Stimulated activated naive CD8-positive, alpha-beta T cell treated with anti-CD3 and anti-CD28 coated beads, Interleukin-15, amount 100 ng/mL, for 72 hours (primary cell): ENCODE data around the gene MYOD1.

Experiments used
- ATAC-seq: fragments of 150-1000 bp; cut with Tn5 transposase; 2 replicates; pipeline ENCODE4 v1.10.0; 2021; ENCODE audit warnings: mild to moderate bottlenecking, moderate library complexity
- DNase-seq, 2 donors: peaks; one replicate each; pipeline ENCODE4 v3.0.0; 2021 to 2022
- H3K27ac Mint-ChIP-seq, 2 donors: one replicate each; pipeline ENCODE4 v1.8.0; 2022; ENCODE audit warnings: mild to moderate bottlenecking in 2 of 2, mixed read lengths in 2 of 2, moderate library complexity in 2 of 2
- H3K27me3 Mint-ChIP-seq: one replicate; pipeline ENCODE4 v1.8.0; 2022; ENCODE audit warnings: mixed read lengths
- H3K4me1 Mint-ChIP-seq: one replicate; pipeline ENCODE4 v1.8.0; 2022; ENCODE audit warnings: mild to moderate bottlenecking, mixed read lengths
- H3K4me3 Mint-ChIP-seq, 2 donors: one replicate each; pipeline ENCODE4 v1.8.0; 2022; ENCODE audit warnings: mild to moderate bottlenecking in 2 of 2, mixed read lengths in 2 of 2, moderate library complexity in 1 of 2
- H3K9me3 Mint-ChIP-seq, 2 donors: one replicate each; pipeline ENCODE4 v1.8.0; 2022; ENCODE audit warnings: mixed read lengths in 2 of 2

Gene MYOD1

GRCh38 chr11:17696741-17697140 is 22.6 kb upstream of the MYOD1 start:
- DNase-seq, result no peak
- Mint-ChIP-seq H3K4me3 (no peak overlapping the region), H3K27ac (no peak overlapping the region), H3K9me3 (no peaks in the 10 kb centered on the region), H3K27me3 (peaks cover 52% of the 10 kb centered on the region), H3K4me1 (no peaks in the 10 kb centered on the region)
- no peak for ATAC-seq

GRCh38 chr11:17697175-17697949 is 22.0 kb upstream of the MYOD1 start:
- Mint-ChIP-seq H3K9me3 (no peaks in the 10 kb centered on the region), H3K27ac (peak overlapping the region in 1 of 2 donors; percentile 1), H3K4me1 (no peaks in the 10 kb centered on the region), H3K4me3 (no peak overlapping the region), H3K27me3 (peaks cover 48% of the 10 kb centered on the region)
- DNase-seq (no peak), ATAC-seq (no peak)

- no peak for ATAC-seq
- Mint-ChIP-seq H3K4me1 (no peaks in the 10 kb centered on the region), H3K9me3 (peaks cover 0 to 12% of the 10 kb centered on the region in 2 donors), H3K4me3 (no peak overlapping the region), H3K27ac (peak overlapping the region in 1 of 2 donors; percentile 5), H3K27me3 (peaks cover 32% of the 10 kb centered on the region)
- no peak for DNase-seq
Observed at GRCh38 chr11:17699147-17700114, 19.9 kb upstream of the MYOD1 start.

- no peak overlapping the region for H3K4me3 Mint-ChIP-seq
- ATAC-seq (no peak), DNase-seq (no peak)
- no peaks in the 10 kb centered on the region for H3K4me1 Mint-ChIP-seq
- H3K9me3 Mint-ChIP-seq, result peaks cover 0 to 12% of the 10 kb centered on the region in 2 donors
- no peak overlapping the region for H3K27ac Mint-ChIP-seq
- H3K27me3 Mint-ChIP-seq, result peaks cover 24% of the 10 kb centered on the region
Observed at GRCh38 chr11:17700991-17701390, 18.4 kb upstream of the MYOD1 start.

GRCh38 chr11:17702876-17703275 is 16.5 kb upstream of the MYOD1 start:
- Mint-ChIP-seq H3K4me3 (no peak overlapping the region), H3K4me1 (no peaks in the 10 kb centered on the region), H3K9me3 (peaks cover 0 to 12% of the 10 kb centered on the region in 2 donors), H3K27me3 (peaks cover 8% of the 10 kb centered on the region), H3K27ac (no peak overlapping the region)
- ATAC-seq (no peak), DNase-seq (no peak)

GRCh38 chr11:17703951-17704350 is 15.4 kb upstream of the MYOD1 start:
- H3K27ac Mint-ChIP-seq, result peak overlapping the region in 1 of 2 donors; percentile 59
- no peak for ATAC-seq
- H3K27me3 Mint-ChIP-seq, result peaks cover 7% of the 10 kb centered on the region
- DNase-seq, result no peak
- no peaks in the 10 kb centered on the region for H3K4me1 Mint-ChIP-seq
- no peak overlapping the region for H3K4me3 Mint-ChIP-seq
- peaks cover 0 to 12% of the 10 kb centered on the region in 2 donors for H3K9me3 Mint-ChIP-seq

GRCh38 chr11:17707830-17708229 is 11.5 kb upstream of the MYOD1 start:
- ATAC-seq (no peak), DNase-seq (no peak)
- Mint-ChIP-seq H3K27me3 (peaks cover 7% of the 10 kb centered on the region), H3K27ac (no peak overlapping the region), H3K9me3 (peaks cover 0 to 12% of the 10 kb centered on the region in 2 donors), H3K4me3 (no peak overlapping the region), H3K4me1 (no peaks in the 10 kb centered on the region)

GRCh38 chr11:17711836-17712235 is 7.5 kb upstream of the MYOD1 start:
- ATAC-seq, result no peak
- peaks cover 5% of the 10 kb centered on the region for H3K27me3 Mint-ChIP-seq
- no peak overlapping the region for H3K4me3 Mint-ChIP-seq

GRCh38 chr11:17713851-17714250 is 5.5 kb upstream of the MYOD1 start:
- no peak overlapping the region for H3K27ac Mint-ChIP-seq
- DNase-seq, result no peak
- peaks cover 5% of the 10 kb centered on the region for H3K27me3 Mint-ChIP-seq
- H3K4me1 Mint-ChIP-seq, result no peaks in the 10 kb centered on the region
- H3K9me3 Mint-ChIP-seq, result no peaks in the 10 kb centered on the region
- ATAC-seq, result no peak
- H3K4me3 Mint-ChIP-seq, result no peak overlapping the region

More at GRCh38 chr11:17711836-17712235, 7.5 kb upstream of the MYOD1 start:
- H3K27ac Mint-ChIP-seq, result no peak overlapping the region
- no peak for DNase-seq
- no peaks in the 10 kb centered on the region for H3K4me1 Mint-ChIP-seq
- no peaks in the 10 kb centered on the region for H3K9me3 Mint-ChIP-seq

GRCh38 chr11:17714356-17714854 is 5.0 kb upstream of the MYOD1 start:
- Mint-ChIP-seq H3K4me3 (no peak overlapping the region), H3K9me3 (no peaks in the 10 kb centered on the region), H3K27me3 (peaks cover 5% of the 10 kb centered on the region), H3K4me1 (no peaks in the 10 kb centered on the region), H3K27ac (no peak overlapping the region)
- ATAC-seq (no peak), DNase-seq (no peak)

GRCh38 chr11:17714870-17715269 is 4.5 kb upstream of the MYOD1 start:
- no peak for DNase-seq
- Mint-ChIP-seq H3K9me3 (no peaks in the 10 kb centered on the region), H3K4me3 (no peak overlapping the region), H3K4me1 (no peaks in the 10 kb centered on the region), H3K27ac (no peak overlapping the region), H3K27me3 (peaks cover 9% of the 10 kb centered on the region)
- ATAC-seq, result no peak

GRCh38 chr11:17716807-17717206 is 2.6 kb upstream of the MYOD1 start:
- Mint-ChIP-seq H3K27me3 (peaks cover 28% of the 10 kb centered on the region), H3K9me3 (no peaks in the 10 kb centered on the region), H3K4me3 (no peak overlapping the region), H3K4me1 (no peaks in the 10 kb centered on the region), H3K27ac (no peak overlapping the region)
- ATAC-seq (no peak), DNase-seq (no peak)

GRCh38 chr11:17718015-17718414 is 1.4 kb upstream of the MYOD1 start:
- H3K27ac Mint-ChIP-seq, result no peak overlapping the region
- no peaks in the 10 kb centered on the region for H3K4me1 Mint-ChIP-seq
- no peaks in the 10 kb centered on the region for H3K9me3 Mint-ChIP-seq
- H3K27me3 Mint-ChIP-seq, result peaks cover 40% of the 10 kb centered on the region
- DNase-seq (no peak), ATAC-seq (no peak)
- H3K4me3 Mint-ChIP-seq, result no peak overlapping the region

- no peak overlapping the region for H3K4me3 Mint-ChIP-seq
- H3K4me1 Mint-ChIP-seq, result no peaks in the 10 kb centered on the region
- DNase-seq (no peak), ATAC-seq (no peak)
- H3K27me3 Mint-ChIP-seq, result peaks cover 46% of the 10 kb centered on the region
- no peak overlapping the region for H3K27ac Mint-ChIP-seq
- no peaks in the 10 kb centered on the region for H3K9me3 Mint-ChIP-seq
Observed at GRCh38 chr11:17718510-17718962, 835 bp upstream of the MYOD1 start.

- ATAC-seq, result no peak
- peaks cover 53% of the 10 kb centered on the region for H3K27me3 Mint-ChIP-seq
- no peaks in the 10 kb centered on the region for H3K9me3 Mint-ChIP-seq
- H3K27ac Mint-ChIP-seq, result no peak overlapping the region
- no peaks in the 10 kb centered on the region for H3K4me1 Mint-ChIP-seq
- no peak for DNase-seq
- H3K4me3 Mint-ChIP-seq, result no peak overlapping the region
Observed at GRCh38 chr11:17719938-17720795, 796 bp downstream of the MYOD1 start.
